A549 (cell line): ENCODE data around the gene SPATA6L. TPM values are rescaled to one million over a fixed set of nuclear protein-coding genes. Genes with fewer than 3 reads are reported as not detected.

Experiments used
- ATAC-seq, 2 experiments: fragments of 200-7000 bp in 1 of 2; fragments of >200 bp in 1 of 2; cut with Nextera tagmentation in 1 of 2; cut with Tn5 transposase in 1 of 2; 3 replicates each; pipeline versions ENCODE4 v1.8.0 to v1.9.1; 2018 to 2020; ENCODE audit warnings: mild to moderate bottlenecking in 1 of 2, moderate library complexity in 1 of 2
- CTCF ChIA-PET: fragments of 300-600 bp; sonication (Branson Sonifier 250); formaldehyde crosslinking; extraction: SDS; loops from one replicate; lab custom pipeline; 2021; ENCODE audit warnings: antibody characterized with exemption, inconsistent platforms; lab: Yijun Ruan, JAX
- POLR2A ChIA-PET: fragments of 350-600 bp; formaldehyde crosslinking; extraction: SDS; loops from one replicate; lab custom pipeline; 2021; ENCODE audit warnings: antibody characterized with exemption, inconsistent platforms; lab: Yijun Ruan, JAX
- DNase-seq, 2 experiments: peaks; one replicate each; pipeline versions ENCODE4 v3.0.0 to v3.0.0-alpha.2; 2011 to 2016; ENCODE audit warnings: low read depth in 1 of 2, low spot score in 1 of 2
- FAIRE-seq: peaks from 2 replicates; lab custom pipeline; 2011; peaks lifted over from hg19 to GRCh38; lab: Jason Lieb, UNC
- H3K27ac ChIP-seq, 2 experiments: fragments of >200 bp; sonication (Bioruptor Twin); formaldehyde crosslinking; 3 replicates each; pipeline ENCODE4 v1.5.1; 2016 to 2017
- H3K4me1 ChIP-seq: fragments of >200 bp; sonication (Bioruptor Twin); formaldehyde crosslinking; 3 replicates; pipeline ENCODE4 v1.6.1; 2016
- H3K4me2 ChIP-seq: fragments of >200 bp; sonication (Bioruptor Twin); formaldehyde crosslinking; 3 replicates; pipeline ENCODE4 v1.6.1; 2016
- H3K4me3 ChIP-seq: fragments of >200 bp; sonication (Bioruptor Twin); formaldehyde crosslinking; 3 replicates; pipeline ENCODE4 v1.5.1; 2016
- H3K9me3 ChIP-seq: fragments of >200 bp; sonication (Bioruptor Twin); formaldehyde crosslinking; 3 replicates; pipeline ENCODE4 v1.6.1; 2016
- CBX2 ChIP-seq: fragments of 200-600 bp; sonication (generic); IDR thresholded peaks from 2 replicates; pipeline ENCODE4 v1.6.1; 2016; ENCODE audit warnings: low read depth, mild to moderate bottlenecking, borderline replicate concordance
- CHD2 ChIP-seq: fragments of 150-350 bp; IDR thresholded peaks from 2 replicates; pipeline ENCODE4 v1.6.1; 2014; ENCODE audit warnings: low read length; ENCODE audit not compliant: partially characterized antibody
- E2F6 ChIP-seq: IDR thresholded peaks from 2 replicates; pipeline ENCODE4 v1.6.1; 2012; ENCODE audit warnings: low read depth, borderline replicate concordance
- EHMT2 ChIP-seq: fragments of 200-600 bp; sonication (generic); IDR thresholded peaks from 2 replicates; pipeline ENCODE4 v1.6.1; 2016; ENCODE audit warnings: antibody characterized with exemption, low read depth, mild to moderate bottlenecking, moderate library complexity
- ELK1 ChIP-seq: fragments of 150-350 bp; IDR thresholded peaks from 2 replicates; pipeline ENCODE4 v1.6.1; 2014; ENCODE audit warnings: low read depth, mild to moderate bottlenecking, low read length
- EP300 ChIP-seq, 2 experiments: fragments of >200 bp; sonication (Bioruptor Twin); formaldehyde crosslinking; IDR thresholded peaks; 2 replicates in 1 of 2; 3 replicates in 1 of 2; pipeline ENCODE4 v1.6.1; 2016 to 2017
- ESRRA ChIP-seq: fragments of 150-350 bp; IDR thresholded peaks from 2 replicates; pipeline ENCODE4 v1.6.1; 2014; ENCODE audit warnings: mild to moderate bottlenecking, low read length, borderline replicate concordance
- FOXS1 ChIP-seq: fragments of 250-450 bp; sonication (Bioruptor Pico); IDR thresholded peaks from 2 replicates; pipeline ENCODE4 v1.5.0; 2020; ENCODE audit warnings: mild to moderate bottlenecking, moderate library complexity
- HOXA7 ChIP-seq: fragments of 250-450 bp; sonication (Bioruptor Pico); IDR thresholded peaks from 2 replicates; pipeline ENCODE4 v1.5.0; 2020; ENCODE audit warnings: mild to moderate bottlenecking, moderate library complexity
- KDM1A ChIP-seq: fragments of 200-600 bp; sonication (generic); IDR thresholded peaks from 2 replicates; pipeline ENCODE4 v1.6.1; 2016; ENCODE audit warnings: low read depth, mild to moderate bottlenecking
- KDM5A ChIP-seq: fragments of 200-600 bp; sonication (generic); IDR thresholded peaks from 2 replicates; pipeline ENCODE4 v1.6.1; 2016; ENCODE audit warnings: antibody characterized with exemption, mild to moderate bottlenecking
- MYC ChIP-seq: IDR thresholded peaks from 2 replicates; pipeline ENCODE4 v1.6.1; 2012; ENCODE audit warnings: mild to moderate bottlenecking, inconsistent platforms, low read length, improper control_type of control experiment, borderline replicate concordance
- NPAS2 ChIP-seq: fragments of 250-450 bp; sonication (Bioruptor Pico); IDR thresholded peaks from 2 replicates; pipeline ENCODE4 v1.8.0; 2022; ENCODE audit warnings: mild to moderate bottlenecking, moderate library complexity, borderline replicate concordance
- PHF8 ChIP-seq: fragments of 200-600 bp; sonication (generic); IDR thresholded peaks from 2 replicates; pipeline ENCODE4 v1.6.1; 2016; ENCODE audit warnings: low read depth, mild to moderate bottlenecking, antibody characterized with exemption, moderate library complexity, borderline replicate concordance
- POLR2AphosphoS2 ChIP-seq: conservative IDR thresholded peaks from 2 replicates; pipeline ENCODE4 v1.6.1; 2012; ENCODE audit warnings: low read length, improper control_type of control experiment, inconsistent platforms
- RARB ChIP-seq: fragments of 250-450 bp; sonication (Bioruptor Pico); IDR thresholded peaks from 2 replicates; pipeline ENCODE4 v1.8.0; 2021; ENCODE audit warnings: mild to moderate bottlenecking, moderate library complexity
- SREBF2 ChIP-seq: fragments of 450-650 bp; IDR thresholded peaks from 2 replicates; pipeline ENCODE4 v1.6.1; 2014; ENCODE audit warnings: mild to moderate bottlenecking, moderate library complexity
- TFCP2L1 ChIP-seq: fragments of 250-450 bp; sonication (Bioruptor Pico); IDR thresholded peaks from 2 replicates; pipeline ENCODE4 v1.5.0; 2021; ENCODE audit warnings: mild to moderate bottlenecking
- TP53 ChIP-seq: fragments of 250-450 bp; sonication (Bioruptor Pico); IDR thresholded peaks from 2 replicates; pipeline ENCODE4 v1.5.0; 2021; ENCODE audit warnings: mild to moderate bottlenecking, moderate library complexity
- USF2 ChIP-seq: fragments of 450-650 bp; IDR thresholded peaks from 2 replicates; pipeline ENCODE4 v1.6.1; 2014; ENCODE audit warnings: antibody characterized with exemption
- ZC3H11A ChIP-seq: fragments of 450-650 bp; IDR thresholded peaks from 2 replicates; pipeline ENCODE4 v1.6.1; 2014; ENCODE audit warnings: antibody characterized with exemption, mild to moderate bottlenecking
- ZFP36 ChIP-seq: fragments of 450-650 bp; IDR thresholded peaks from 2 replicates; pipeline ENCODE4 v1.6.1; 2014; ENCODE audit warnings: borderline replicate concordance; ENCODE audit not compliant: partially characterized antibody
- WGBS: methylation state at CpG from one replicate; pipeline ENCODE4 v1.1.6; 2017; ENCODE audit errors: missing lambda C conversion rate; 5-methylcytosine and 5-hydroxymethylcytosine counted together
- polyA plus RNA-seq, 4 experiments: library from polyadenylated mRNA; depleted of rRNA in 3 of 4; stranded (reverse); fragments of >200 nt; fragmentation: RNase III in 1 of 4; extraction: RNeasy Plus Mini Kit Qiagen cat#74134 plus additional on column Dnase treatment in 1 of 4; gene quantifications; 2 replicates in 3 of 4; 3 replicates in 1 of 4; pipeline ENCODE4 v1.2.3, GENCODE V29; 2011 to 2017

The SPATA6L gene
- polyA plus RNA-seq, 2 of the 4 experiments (the other 2 are of a cell fraction): 0.99 to 6.6 TPM

- WGBS: 67% methylated on average over 5 of the region's 5 CpGs
- H3K4me1 ChIP-seq: no peaks in the 10 kb centered on the region
- ChIA-PET POLR2A (no interaction called here), CTCF (no interaction called here)
- no peak overlapping the region for H3K27ac ChIP-seq
- FAIRE-seq (no peak), ATAC-seq (no peak), DNase-seq (no peak)
- no peaks in the 10 kb centered on the region for H3K9me3 ChIP-seq
- no peak overlapping the region for H3K4me2 ChIP-seq
- H3K4me3 ChIP-seq: no peak overlapping the region
- TF ChIP-seq ZFP36: no peak
- TF ChIP-seq FOXS1 (CRISPR knock-in tag): no peak
- no peak for TF ChIP-seq ZC3H11A
- no peak for TF ChIP-seq CBX2
- no peak for TF ChIP-seq KDM5A
- no peak for TF ChIP-seq EP300 (IDR thresholded peaks at IDR 0.05)
- no peak for TF ChIP-seq EHMT2
- no peak for TF ChIP-seq E2F6
- TF ChIP-seq ESRRA: no peak
- no peak for TF ChIP-seq TP53 (CRISPR knock-in tag)
Observed at GRCh38 chr9:4573634-4574389, 92.5 kb downstream of the SPATA6L start.

GRCh38 chr9:4573176-4573575 is 93.1 kb downstream of the SPATA6L start:
- CTCF ChIA-PET: no interaction called here
- POLR2A ChIA-PET: no interaction called here
- 36% methylated on average over 4 of the region's 4 CpGs for WGBS
- Histone ChIP-seq H3K9me3 (no peaks in the 10 kb centered on the region), H3K4me3 (no peak overlapping the region), H3K4me1 (no peaks in the 10 kb centered on the region), H3K27ac (no peak overlapping the region), H3K4me2 (no peak overlapping the region)
- TF ChIP-seq RARB (CRISPR knock-in tag) (no peak), HOXA7 (CRISPR knock-in tag) (no peak), SREBF2 (no peak), USF2 (no peak), MYC (no peak), KDM1A (no peak), CHD2 (no peak), ELK1 (no peak), PHF8 (no peak), NPAS2 (CRISPR knock-in tag) (no peak), POLR2AphosphoS2 (no peak)
- no peak for FAIRE-seq
- DNase-seq: no peak
- ATAC-seq: no peak

- ChIA-PET POLR2A (no interaction called here), CTCF (no interaction called here)
- H3K9me3 ChIP-seq: no peaks in the 10 kb centered on the region
- no peak overlapping the region for H3K4me3 ChIP-seq
- H3K4me1 ChIP-seq: no peaks in the 10 kb centered on the region
- H3K27ac ChIP-seq: no peak overlapping the region
- no peak for ATAC-seq
- no peak overlapping the region for H3K4me2 ChIP-seq
- no peak for FAIRE-seq
- 52% methylated on average over 5 of the region's 5 CpGs for WGBS
- DNase-seq: no peak
- no peak for TF ChIP-seq TP53 (CRISPR knock-in tag)
- no peak for TF ChIP-seq NPAS2 (CRISPR knock-in tag)
- no peak for TF ChIP-seq FOXS1 (CRISPR knock-in tag)
- no peak for TF ChIP-seq TFCP2L1
Observed at GRCh38 chr9:4572184-4572826, 94.0 kb downstream of the SPATA6L start.
